Small intestine (tissue), 7 donors: ENCODE data around the gene POLR1H. TPM values are rescaled to one million over a fixed set of nuclear protein-coding genes. Genes with fewer than 3 reads are reported as not detected.
A peak's percentile ranks its signal among the peaks of the same experiment; 100 is the strongest.

Experiments used
- DNase-seq, 2 donors: peaks; one replicate each; pipeline versions ENCODE4 v3.0.0 to v3.0.0-alpha.2; 2013
- FAIRE-seq: peaks from 2 replicates; lab custom pipeline; 2012; peaks lifted over from hg19 to GRCh38; lab: Jason Lieb, UNC
- H3K27ac ChIP-seq, 3 donors: one replicate each; pipeline ENCODE4 v1.5.1; 2013; ENCODE audit warnings: low read length in 2 of 3, mild to moderate bottlenecking in 2 of 3, control low read depth in 1 of 3, inconsistent platforms in 1 of 3, low read depth in 1 of 3, moderate library complexity in 1 of 3
- H3K27me3 ChIP-seq, 3 donors: one replicate each; pipeline ENCODE4 v1.6.1; 2013; ENCODE audit warnings: low read length in 3 of 3, inconsistent platforms in 1 of 3; ENCODE audit not compliant: control insufficient read depth in 3 of 3, insufficient read depth in 3 of 3
- H3K36me3 ChIP-seq, 3 donors: one replicate each; pipeline ENCODE4 v1.6.1; 2013; ENCODE audit warnings: low read length in 3 of 3, inconsistent platforms in 1 of 3, low read depth in 1 of 3, mild to moderate bottlenecking in 1 of 3, moderate library complexity in 1 of 3; ENCODE audit not compliant: control insufficient read depth in 3 of 3, insufficient read depth in 2 of 3
- H3K4me1 ChIP-seq, 3 donors: one replicate each; pipeline ENCODE4 v1.6.1; 2013; ENCODE audit warnings: low read length in 2 of 3, inconsistent platforms in 1 of 3, low read depth in 1 of 3, mild to moderate bottlenecking in 1 of 3, moderate library complexity in 1 of 3; ENCODE audit not compliant: control insufficient read depth in 3 of 3, insufficient read depth in 2 of 3
- H3K4me3 ChIP-seq, 3 donors: one replicate each; pipeline ENCODE4 v1.5.1; 2013; ENCODE audit warnings: low read length in 3 of 3, control low read depth in 1 of 3, inconsistent platforms in 1 of 3, low read depth in 1 of 3, mild to moderate bottlenecking in 1 of 3, moderate library complexity in 1 of 3
- H3K9me3 ChIP-seq, 2 donors: one replicate each; pipeline ENCODE4 v1.6.1; 2013; ENCODE audit warnings: low read depth in 1 of 2, low read length in 1 of 2; ENCODE audit not compliant: control insufficient read depth in 2 of 2, insufficient read depth in 1 of 2
- WGBS, 3 donors: extraction: QIAGEN DNeasy Blood & Tissue Kit; methylation state at CpG; one replicate each; pipeline ENCODE4 v1.1.7; 2013; 5-methylcytosine and 5-hydroxymethylcytosine counted together
- polyA plus RNA-seq, 4 donors: library from polyadenylated mRNA; stranded (reverse) in 3 of 4; unstranded in 1 of 4; fragments of 200-250 nt in 3 of 4; fragments of 120-200 nt in 1 of 4; gene quantifications; one replicate each; pipeline versions ENCODE4 v1.2.1 to v1.2.3, GENCODE V29; 2013
- donor health status: healthy with polysubstance abuse.
- donor health status: control.
- donor health status: control.
- donor health status: Bipolar disorder and iron deficiency.
- donor health status: healthy.

Gene POLR1H
- polyA plus RNA-seq, 4 donors = 42.7 to 78.4 (median 52.7) TPM

GRCh38 chr6:30074331-30075093 is 13.4 kb downstream of the POLR1H start:
- 7 to 8% (median 8%) methylated on average over 36 to 37 of the region's 37 CpGs for WGBS, 3 donors
- DNase-seq (no peak), FAIRE-seq (no peak)
- H3K4me1 ChIP-seq = peaks cover 6 to 29% (median 6%) of the 10 kb centered on the region in 3 donors
- H3K36me3 ChIP-seq = peaks cover 1 to 2% (median 1%) of the 10 kb centered on the region in 3 donors
- no peak overlapping the region for H3K27ac ChIP-seq
- H3K4me3 ChIP-seq = peak overlapping the region in 1 of 3 donors; percentile 27
- no peaks in the 10 kb centered on the region for H3K9me3 ChIP-seq
- H3K27me3 ChIP-seq = peaks cover 0 to 82% (median 14%) of the 10 kb centered on the region in 3 donors

GRCh38 chr6:30075094-30075789 is 14.2 kb downstream of the POLR1H start, which contains the start of gene RNF39:
TSS of gene RNF39 (minus strand) at chr6:30075769. CDS start at chr6:30075585, 184 bp downstream.
- H3K9me3 ChIP-seq = no peaks in the 10 kb centered on the region
- FAIRE-seq (no peak), DNase-seq (peak in 1 of 2 donors; percentile 43)
- peak within 1 kb of the TSS in 1 of 3 donors; percentile 23 for H3K27ac ChIP-seq
- H3K36me3 ChIP-seq = no peaks in the 10 kb centered on the region
- WGBS, 3 donors = 1 to 2% (median 1%) methylated on average over 62 to 64 of the region's 64 CpGs
- H3K4me1 ChIP-seq = peaks cover 6 to 29% (median 6%) of the 10 kb centered on the region in 3 donors
- peaks cover 0 to 88% (median 14%) of the 10 kb centered on the region in 3 donors for H3K27me3 ChIP-seq
- H3K4me3 ChIP-seq = peak within 1 kb of the TSS in 2 of 3 donors; percentile 27 to 38

GRCh38 chr6:30075790-30076732 is 15.0 kb downstream of the POLR1H start:
- Histone ChIP-seq H3K27me3 (peaks cover 0 to 81% (median 14%) of the 10 kb centered on the region in 3 donors), H3K4me1 (peaks cover 5 to 29% (median 6%) of the 10 kb centered on the region in 3 donors), H3K36me3 (no peaks in the 10 kb centered on the region), H3K27ac (peak overlapping the region in 1 of 3 donors; percentile 23), H3K4me3 (peak overlapping the region in 1 of 3 donors; percentile 27), H3K9me3 (no peaks in the 10 kb centered on the region)
- no peak for FAIRE-seq
- peak; percentile 48 to 72 for DNase-seq
- WGBS, 3 donors = 17 to 32% (median 32%) methylated on average over 18 to 22 of the region's 22 CpGs

- H3K27me3 ChIP-seq = peaks cover 0 to 71% (median 14%) of the 10 kb centered on the region in 3 donors
- no peak overlapping the region for H3K4me3 ChIP-seq
- no peaks in the 10 kb centered on the region for H3K9me3 ChIP-seq
- peaks cover 0 to 25% (median 6%) of the 10 kb centered on the region in 3 donors for H3K4me1 ChIP-seq
- no peak for DNase-seq
- WGBS, 3 donors = 47 to 65% (median 61%) methylated on average over 4 of the region's 4 CpGs
- no peak for FAIRE-seq
- H3K36me3 ChIP-seq = no peaks in the 10 kb centered on the region
- no peak overlapping the region for H3K27ac ChIP-seq
Measured at GRCh38 chr6:30077218-30077617, 16.2 kb downstream of the POLR1H start.

- Histone ChIP-seq H3K27ac (no peak overlapping the region), H3K4me1 (peaks cover 0 to 22% (median 5%) of the 10 kb centered on the region in 3 donors), H3K4me3 (no peak overlapping the region), H3K9me3 (no peaks in the 10 kb centered on the region), H3K36me3 (no peaks in the 10 kb centered on the region), H3K27me3 (peaks cover 0 to 2% (median 2%) of the 10 kb centered on the region in 3 donors)
- 59 to 80% (median 68%) methylated on average over 5 of the region's 5 CpGs for WGBS, 3 donors
- FAIRE-seq (no peak), DNase-seq (no peak)
Measured at GRCh38 chr6:30087876-30088275, 26.8 kb downstream of the POLR1H start.

- Histone ChIP-seq H3K27me3 (peaks cover 0 to 4% (median 2%) of the 10 kb centered on the region in 3 donors), H3K9me3 (no peaks in the 10 kb centered on the region), H3K36me3 (no peaks in the 10 kb centered on the region), H3K27ac (peak overlapping the region; percentile 86 to 91 (median 87)), H3K4me3 (no peak overlapping the region), H3K4me1 (peaks cover 0 to 38% (median 5%) of the 10 kb centered on the region in 3 donors)
- DNase-seq (peak; percentile 89 to 95), FAIRE-seq (no peak)
- 10 to 35% (median 21%) methylated on average over 11 of the region's 11 CpGs for WGBS, 3 donors
Measured at GRCh38 chr6:30091577-30092381, 30.7 kb downstream of the POLR1H start.

GRCh38 chr6:30092852-30093543 is 31.9 kb downstream of the POLR1H start:
- FAIRE-seq = no peak
- 71 to 76% (median 71%) methylated on average over 6 of the region's 6 CpGs for WGBS, 3 donors
- no peak overlapping the region for H3K4me3 ChIP-seq
- peaks cover 0 to 49% (median 5%) of the 10 kb centered on the region in 3 donors for H3K4me1 ChIP-seq
- H3K9me3 ChIP-seq = no peaks in the 10 kb centered on the region
- no peaks in the 10 kb centered on the region for H3K36me3 ChIP-seq
- peaks cover 0 to 6% (median 2%) of the 10 kb centered on the region in 3 donors for H3K27me3 ChIP-seq
- peak in 1 of 2 donors; percentile 20 for DNase-seq
- no peak overlapping the region for H3K27ac ChIP-seq
